Measurements from ENCODE around the gene HSPB1. TPM values are rescaled to one million over a fixed set of nuclear protein-coding genes. Genes with fewer than 3 reads are reported as not detected.

Gene HSPB1
- total RNA-seq, 1 experiment from 2014 or later = 82.1 TPM

DNA sequence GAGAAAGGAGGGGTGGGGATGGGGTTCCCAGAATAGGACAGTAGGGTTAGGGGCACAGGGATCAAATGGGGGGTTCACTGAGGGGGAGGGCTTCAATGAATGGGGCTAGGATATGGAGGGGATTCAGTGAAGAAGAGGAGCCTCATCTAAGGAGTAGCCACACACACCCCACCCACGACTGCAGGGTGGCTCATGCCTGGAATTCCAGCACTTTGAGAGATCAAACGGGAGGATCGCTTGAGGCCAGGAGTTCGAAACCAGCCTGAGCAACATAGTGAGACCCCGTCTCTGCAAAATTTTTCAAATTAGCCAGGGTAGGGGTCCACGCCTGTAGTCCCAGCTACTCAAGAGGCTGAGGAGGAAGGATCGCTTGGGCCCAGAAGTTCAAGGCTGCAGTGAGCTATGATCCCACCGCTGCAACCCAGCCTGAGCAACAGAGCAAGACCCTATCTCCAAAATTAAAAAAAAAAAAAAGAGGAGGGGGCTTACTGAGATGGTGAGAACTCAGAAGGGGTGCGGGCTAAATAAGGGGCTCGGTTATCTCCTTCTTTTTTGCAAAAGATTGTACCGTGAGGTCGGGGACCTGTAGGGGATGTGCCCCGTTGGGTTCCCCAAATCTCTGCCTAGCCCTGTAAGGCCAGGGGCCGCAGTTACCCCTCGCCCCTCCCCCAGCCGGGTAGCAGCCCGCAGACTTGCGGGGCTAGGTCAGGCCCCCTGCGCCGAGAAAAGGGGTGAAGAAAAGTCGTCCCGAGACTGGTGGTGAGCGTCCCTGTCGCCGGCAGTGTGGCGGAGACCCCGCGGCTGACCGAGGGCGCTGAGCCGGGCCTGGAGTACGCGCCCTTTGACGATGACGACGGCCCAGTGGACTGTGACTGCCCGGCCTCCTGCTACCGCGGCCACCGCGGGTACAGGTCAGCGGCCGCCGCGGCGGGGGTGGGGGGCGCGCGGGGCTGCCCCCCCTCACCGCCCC is 43.1 kb upstream of the HSPB1 start:
- no peaks in the 10 kb centered on the region for H3K36me3 ChIP-seq (ENCODE audit: control insufficient read depth, insufficient read depth, low read length)
- no peaks in the 10 kb centered on the region for H3K27me3 ChIP-seq (replicated peaks; ENCODE audit: control insufficient read depth, insufficient read depth, low read length)
- no peaks in the 10 kb centered on the region for H3K9me3 ChIP-seq
- intact Hi-C loops (cut with micrococcal nuclease; ENCODE audit: unreplicated experiment) = loop anchor here (5.0 kb wide), 1 partner anchor 37 kb away; no protein-coding TSS in a partner anchor
- H3K4me3 ChIP-seq (ENCODE audit: low read depth, low read length) = peak overlapping the region; percentile 17
- no peak for DNase-seq
- Mint-ChIP-seq H3K36me3 (ENCODE audit: insufficient read depth, unreplicated experiment) (no peaks in the 10 kb centered on the region), H3K9me3 (ENCODE audit: unreplicated experiment) (no peaks in the 10 kb centered on the region), H3K4me1 (ENCODE audit: low read depth, unreplicated experiment) (no peaks in the 10 kb centered on the region), H3K27ac (ENCODE audit: unreplicated experiment) (no peak overlapping the region), H3K27me3 (ENCODE audit: insufficient read depth, unreplicated experiment) (no peaks in the 10 kb centered on the region), H3K4me3 (ENCODE audit: unreplicated experiment) (peak overlapping the region; percentile 28)
- TF ChIP-seq CTCF (IDR thresholded peaks at IDR 0.05; ENCODE audit: insufficient read depth in 1 of 2, low read depth in 1 of 2, low read length in 1 of 2, severe bottlenecking in 1 of 2, unreplicated experiment in 1 of 2) = no peak
- no peaks in the 10 kb centered on the region for H3K4me1 ChIP-seq
- CTCF ChIA-PET = interaction anchor here (0.7 to 0.8 kb wide), 2 partner anchors 39 to 853 kb away, joined by 4 to 6 read pairs; no protein-coding TSS in a partner anchor
- no TSS peak for BruUV-seq (replicated peaks)
- POLR2A ChIA-PET = interaction anchor here (0.6 kb wide), 1 partner anchor 381 kb away, joined by 3 read pairs; no protein-coding TSS in a partner anchor

GRCh38 chr7:76260171-76260703 is 42.2 kb upstream of the HSPB1 start:
- Histone ChIP-seq H3K36me3 (ENCODE audit: control insufficient read depth, insufficient read depth, low read length) (no peaks in the 10 kb centered on the region), H3K4me1 (no peaks in the 10 kb centered on the region), H3K9me3 (no peaks in the 10 kb centered on the region), H3K4me3 (ENCODE audit: low read depth, low read length) (peak overlapping the region; percentile 5; the same call in 1 of the 2 replicates), H3K27me3 (replicated peaks; ENCODE audit: control insufficient read depth, insufficient read depth, low read length) (no peaks in the 10 kb centered on the region)
- POLR2A ChIA-PET = interaction anchor here (0.6 kb wide), 1 partner anchor 382 kb away, joined by 3 read pairs; no protein-coding TSS in a partner anchor
- CTCF ChIA-PET = interaction anchor here (0.7 to 1.0 kb wide), 4 partner anchors 40 to 852 kb away, joined by 3 to 6 read pairs (median 5); no protein-coding TSS in a partner anchor
- peak; percentile 52 to 76 for DNase-seq
- no peaks in the 10 kb centered on the region for H3K9me3 Mint-ChIP-seq (ENCODE audit: unreplicated experiment)
- intact Hi-C loops (cut with micrococcal nuclease; ENCODE audit: unreplicated experiment) = loop anchor here (5.0 kb wide), 1 partner anchor 38 kb away; no protein-coding TSS in a partner anchor
- no peak overlapping the region for H3K27ac Mint-ChIP-seq (ENCODE audit: unreplicated experiment)
- BruUV-seq (replicated peaks) = no TSS peak
- H3K36me3 Mint-ChIP-seq (ENCODE audit: insufficient read depth, unreplicated experiment) = no peaks in the 10 kb centered on the region
- TF ChIP-seq CTCF (IDR thresholded peaks at IDR 0.05; ENCODE audit: insufficient read depth in 1 of 2, low read depth in 1 of 2, low read length in 1 of 2, severe bottlenecking in 1 of 2, unreplicated experiment in 1 of 2) = no peak
- no peaks in the 10 kb centered on the region for H3K27me3 Mint-ChIP-seq (ENCODE audit: insufficient read depth, unreplicated experiment)
- no peaks in the 10 kb centered on the region for H3K4me1 Mint-ChIP-seq (ENCODE audit: low read depth, unreplicated experiment)
- peak overlapping the region; percentile 14 for H3K4me3 Mint-ChIP-seq (ENCODE audit: unreplicated experiment)

GRCh38 chr7:76261329-76261728 is 41.1 kb upstream of the HSPB1 start:
- Histone ChIP-seq H3K27me3 (replicated peaks; ENCODE audit: control insufficient read depth, insufficient read depth, low read length) (no peaks in the 10 kb centered on the region), H3K4me1 (no peaks in the 10 kb centered on the region), H3K9me3 (no peaks in the 10 kb centered on the region), H3K36me3 (ENCODE audit: control insufficient read depth, insufficient read depth, low read length) (no peaks in the 10 kb centered on the region), H3K4me3 (ENCODE audit: low read depth, low read length) (no peak overlapping the region)
- TF ChIP-seq CTCF (IDR thresholded peaks at IDR 0.05; ENCODE audit: insufficient read depth in 1 of 2, low read depth in 1 of 2, low read length in 1 of 2, severe bottlenecking in 1 of 2, unreplicated experiment in 1 of 2) = no peak
- Mint-ChIP-seq H3K9me3 (ENCODE audit: unreplicated experiment) (no peaks in the 10 kb centered on the region), H3K4me1 (ENCODE audit: low read depth, unreplicated experiment) (no peaks in the 10 kb centered on the region), H3K36me3 (ENCODE audit: insufficient read depth, unreplicated experiment) (no peaks in the 10 kb centered on the region), H3K27me3 (ENCODE audit: insufficient read depth, unreplicated experiment) (no peaks in the 10 kb centered on the region), H3K4me3 (ENCODE audit: unreplicated experiment) (no peak overlapping the region), H3K27ac (ENCODE audit: unreplicated experiment) (no peak overlapping the region)
- no peak for DNase-seq
- CTCF ChIA-PET = interaction anchor here (1.0 to 2.5 kb wide), 2 partner anchors 57 to 83 kb away, joined by 3 to 24 read pairs; no protein-coding TSS in a partner anchor
- no TSS peak for BruUV-seq (replicated peaks)
- POLR2A ChIA-PET = no interaction called here
- intact Hi-C loops (cut with micrococcal nuclease; ENCODE audit: unreplicated experiment) = loop anchor here (5.0 kb wide), 1 partner anchor 39 kb away; no protein-coding TSS in a partner anchor
